ENCODE data around the gene VPS72.

VPS72 gene

DNA sequence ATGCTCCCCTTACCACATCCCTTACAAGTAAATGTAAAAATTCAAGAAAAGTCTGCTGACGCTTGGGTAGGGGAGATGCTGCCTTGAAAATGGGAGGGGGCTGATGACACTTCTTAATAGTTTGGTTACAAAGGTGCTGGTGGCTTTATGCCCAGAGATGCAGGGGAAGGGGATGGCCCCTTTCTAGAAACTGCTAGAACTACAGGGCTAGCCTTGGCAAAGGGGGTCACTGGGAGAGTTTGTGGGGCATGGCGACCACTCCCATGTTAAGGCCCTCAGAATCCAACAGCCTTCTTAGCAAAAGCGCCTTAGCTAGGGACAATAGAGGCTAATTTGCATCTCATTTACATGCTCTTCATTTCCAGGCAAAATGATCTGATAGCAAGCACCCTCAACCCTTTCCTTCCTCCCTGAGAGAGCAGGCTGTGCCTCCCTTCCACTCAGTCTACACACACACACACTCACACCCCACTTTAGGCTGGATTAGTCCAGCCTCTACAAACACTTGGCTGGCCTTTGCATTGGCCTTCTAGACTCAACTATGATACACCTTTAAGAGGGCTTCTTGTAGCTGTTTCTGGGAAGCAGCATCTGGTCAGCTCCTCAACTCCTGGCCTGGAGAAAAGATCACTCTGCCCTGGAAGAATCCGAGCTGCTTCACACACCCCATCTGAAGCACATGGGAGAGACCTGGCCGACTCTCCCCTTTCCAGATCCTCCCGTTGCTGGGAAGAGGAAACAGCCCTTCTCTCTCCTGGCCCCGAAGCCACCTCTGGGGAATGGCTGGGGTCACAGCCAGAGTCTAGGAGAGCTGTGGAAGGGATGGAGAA, 45.3 kb downstream of the VPS72 start:
- no peak for DNase-seq (ENCODE audit: low read depth)

DNA sequence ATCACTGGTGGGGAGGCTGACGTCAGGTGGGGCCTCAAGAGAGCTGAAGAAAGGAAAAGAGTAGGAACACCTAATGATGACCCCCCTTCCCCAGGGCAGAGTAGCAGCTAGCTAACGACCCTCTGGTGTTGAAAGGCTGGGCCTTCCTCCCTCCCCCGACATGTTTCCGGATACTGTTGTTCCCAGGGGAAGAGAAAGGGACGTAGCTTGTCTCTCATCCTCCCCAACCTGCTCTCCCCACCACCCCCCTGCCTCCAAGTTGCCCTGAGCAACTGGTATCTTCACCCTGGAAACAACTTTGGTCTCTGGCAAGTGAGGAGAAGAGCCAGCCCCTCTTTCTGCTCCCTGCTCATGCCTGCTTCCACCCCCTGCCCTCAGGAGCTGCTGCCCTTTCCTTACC, 46.0 kb downstream of the VPS72 start:
- DNase-seq (ENCODE audit: low read depth): no peak

DNA sequence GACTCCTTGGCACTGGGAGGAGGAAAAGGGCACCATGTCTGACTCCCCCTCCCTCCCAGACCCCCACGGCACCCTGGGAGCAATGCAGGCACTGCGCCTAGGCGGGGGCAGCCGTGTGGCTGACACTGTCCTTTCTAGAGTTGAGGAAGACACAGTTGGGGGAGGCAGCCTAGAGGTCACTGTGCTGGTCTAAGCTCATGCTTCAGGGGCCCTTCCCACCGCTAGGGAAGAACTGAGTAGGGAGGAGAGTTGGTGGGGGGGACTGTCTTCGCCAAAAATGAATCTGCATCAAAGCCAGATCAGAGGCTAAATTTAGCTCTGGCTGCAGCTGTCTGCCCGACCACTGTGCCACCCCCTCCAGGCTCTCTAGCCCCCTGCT, 47.0 kb downstream of the VPS72 start:
- no peak for DNase-seq (ENCODE audit: low read depth)

DNA sequence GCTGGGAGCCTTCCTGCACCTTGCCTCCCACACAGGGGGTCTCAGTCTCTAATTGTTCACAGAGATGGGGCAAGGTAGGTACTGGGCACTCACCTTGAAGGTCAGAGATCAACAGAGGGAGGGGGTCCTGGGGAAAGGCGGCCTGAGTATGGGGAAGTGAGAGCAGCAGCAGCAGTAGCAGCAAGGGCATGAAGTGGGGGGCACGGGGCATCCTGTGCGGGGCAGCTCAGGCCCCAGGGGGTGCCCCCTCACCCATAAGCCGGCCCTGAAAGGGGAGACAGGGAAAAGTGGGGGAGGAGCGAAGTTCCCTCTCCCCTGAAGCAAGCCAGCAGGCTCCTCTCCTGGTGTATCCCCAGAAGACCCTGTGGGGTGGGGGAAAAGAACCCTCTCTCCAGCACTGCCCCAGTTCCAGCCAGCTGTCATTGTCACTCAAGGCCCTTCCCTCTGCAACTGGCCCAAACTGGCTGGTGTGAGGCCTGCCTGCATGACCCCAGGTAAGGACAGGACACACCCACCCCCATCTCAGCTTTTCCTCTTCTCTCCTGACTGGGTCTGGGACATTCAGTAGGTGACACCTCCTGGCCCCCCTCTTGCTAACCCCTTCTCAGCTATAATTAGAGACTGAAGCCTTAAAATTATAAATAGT, 47.5 kb downstream of the VPS72 start:
- DNase-seq (ENCODE audit: low read depth): no peak

DNA sequence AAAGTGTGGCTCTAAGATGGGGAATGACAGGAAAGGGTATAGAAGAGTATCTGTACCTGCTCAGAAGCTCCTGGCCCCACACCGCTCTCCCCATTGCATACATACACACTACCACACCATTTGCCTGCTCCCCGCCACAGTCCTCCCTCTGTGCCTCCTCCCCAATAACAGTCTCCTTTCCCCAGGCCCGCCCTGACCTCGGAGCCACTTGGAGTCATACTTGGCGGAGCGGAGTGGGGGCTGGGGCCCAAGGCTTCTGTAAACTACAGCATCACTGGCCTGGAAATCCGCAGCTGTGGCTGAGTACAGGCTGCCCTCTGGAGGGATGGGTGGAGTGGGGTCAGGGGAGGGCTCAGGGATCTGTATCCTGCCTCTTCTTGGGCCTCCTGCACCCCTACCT, 52.2 kb downstream of the VPS72 start:
- DNase-seq (ENCODE audit: low read depth): no peak

DNA sequence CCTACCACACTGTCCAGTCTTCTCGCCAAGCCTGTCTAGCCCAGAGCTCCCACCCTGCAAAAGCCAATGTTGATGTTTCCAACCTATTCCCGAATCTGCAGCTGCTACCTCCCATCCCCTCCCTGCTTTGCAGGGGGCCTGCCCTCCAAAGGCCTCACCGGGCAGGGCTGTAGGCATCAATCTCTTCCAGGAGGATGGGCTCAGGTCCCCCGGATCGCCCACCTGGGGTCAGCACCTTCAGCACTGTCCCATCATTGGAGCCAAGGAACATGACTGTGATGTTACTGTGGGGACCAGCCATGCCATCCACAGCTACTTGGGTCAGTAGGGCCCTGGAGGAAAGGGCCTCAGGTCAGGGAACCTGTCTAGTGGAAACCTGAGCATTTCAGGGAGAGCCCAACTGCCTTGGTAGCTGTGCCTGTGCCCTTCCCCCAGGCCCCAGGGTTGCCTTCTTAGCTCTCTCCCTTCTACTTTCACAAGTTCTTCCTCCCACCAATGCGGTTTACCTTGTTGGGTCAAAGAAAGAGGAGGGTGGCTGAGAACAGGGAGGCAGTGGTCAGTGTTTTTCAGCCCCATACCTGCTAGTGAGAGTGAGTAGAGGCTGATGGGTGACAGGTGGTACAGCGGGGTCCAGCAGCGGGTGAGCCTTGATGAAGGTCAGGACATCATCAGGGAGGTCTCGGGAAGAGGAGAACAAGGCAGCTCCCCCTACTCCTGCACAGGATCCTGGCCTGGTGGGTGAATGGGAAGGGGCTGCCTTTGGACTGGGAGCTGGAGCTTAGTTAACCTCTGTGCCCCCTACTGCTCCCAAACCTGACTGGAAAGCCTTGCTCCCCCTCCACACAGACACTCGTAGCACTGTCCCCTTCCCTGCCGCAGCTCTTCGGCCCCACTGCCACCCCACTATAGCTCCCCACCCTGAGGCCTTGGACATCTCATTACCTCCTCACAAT, 54.3 kb downstream of the VPS72 start:
- no peak for DNase-seq (ENCODE audit: low read depth)

DNA sequence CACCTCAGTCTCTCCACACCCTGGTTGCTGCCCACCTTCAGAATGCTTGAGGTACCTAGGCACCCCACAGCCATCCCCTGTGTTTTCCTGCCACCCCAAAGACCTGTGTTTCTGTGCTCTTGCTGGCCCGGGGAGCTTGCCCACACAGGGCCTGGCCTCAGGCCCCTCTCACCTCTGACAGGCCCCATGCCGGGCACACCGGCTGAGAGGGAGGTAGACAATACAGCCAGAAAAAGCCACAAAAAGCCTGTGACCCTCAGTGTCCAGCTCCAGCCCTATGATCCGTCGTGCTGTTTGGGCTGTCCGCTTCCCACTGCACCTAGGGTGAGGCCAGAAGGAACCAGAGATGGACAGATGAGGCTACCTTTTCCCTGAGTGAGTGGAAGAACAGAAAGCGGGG, 55.0 kb downstream of the VPS72 start:
- DNase-seq (ENCODE audit: low read depth): no peak

DNA sequence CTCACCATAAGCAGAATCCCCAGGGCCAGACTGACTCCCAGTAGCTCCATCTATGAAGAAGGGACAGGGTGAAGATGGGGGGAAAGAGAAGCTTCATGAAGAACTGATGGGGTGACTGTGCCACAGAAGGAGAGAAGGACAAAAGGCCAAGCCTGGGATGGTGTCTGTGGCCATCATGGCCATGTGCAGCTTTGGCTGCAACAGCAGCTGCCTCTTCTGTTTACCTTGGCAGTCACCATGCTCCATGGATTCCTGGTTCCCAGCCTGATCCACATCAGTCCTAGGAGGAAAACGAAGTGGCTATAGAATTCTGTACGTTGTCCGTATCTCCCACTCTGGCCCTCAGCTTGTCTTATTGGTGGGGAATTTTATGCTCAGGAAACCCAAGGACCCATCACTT, 55.6 kb downstream of the VPS72 start:
- no peak for DNase-seq (ENCODE audit: low read depth)

DNA sequence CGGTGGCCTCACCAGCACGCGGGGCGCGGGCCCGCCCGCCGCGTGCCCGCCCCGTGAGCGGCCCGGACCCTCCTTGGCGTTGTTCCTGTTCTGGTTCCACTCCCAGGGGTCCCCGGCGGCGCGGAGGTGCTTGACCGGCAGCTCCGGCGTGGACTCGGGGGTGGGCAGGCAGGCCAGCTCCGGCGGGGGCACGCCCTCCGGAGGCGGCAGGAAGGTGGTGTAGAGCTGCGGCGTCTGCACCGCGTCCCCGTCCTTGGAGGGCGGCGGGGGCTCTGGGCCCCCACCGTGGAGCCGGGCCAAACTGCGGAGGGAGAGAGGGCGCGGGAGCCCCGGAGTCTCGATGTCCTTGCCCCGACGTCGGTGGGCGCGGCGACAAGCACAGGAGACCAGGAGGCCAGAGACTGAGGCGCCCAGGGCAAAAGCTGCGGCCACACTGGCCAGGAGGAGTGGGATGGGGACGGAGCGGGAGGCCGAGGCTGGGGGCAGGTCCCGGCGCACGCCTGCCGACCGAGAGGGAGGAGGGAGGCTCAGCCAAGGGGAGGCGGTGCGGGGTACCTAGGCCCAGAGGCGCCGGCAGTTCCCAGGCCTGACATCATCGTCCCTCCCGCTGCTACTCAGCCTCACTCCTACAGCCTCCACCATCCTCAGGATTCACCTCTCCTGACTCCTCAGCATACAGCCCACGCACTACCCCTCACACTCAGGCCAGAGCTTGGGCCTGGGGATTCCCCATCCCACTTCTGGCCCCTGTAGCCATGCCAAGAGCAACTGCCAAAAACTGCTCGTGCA, 56.8 kb downstream of the VPS72 start:
- no peak for DNase-seq (ENCODE audit: low read depth)

DNA sequence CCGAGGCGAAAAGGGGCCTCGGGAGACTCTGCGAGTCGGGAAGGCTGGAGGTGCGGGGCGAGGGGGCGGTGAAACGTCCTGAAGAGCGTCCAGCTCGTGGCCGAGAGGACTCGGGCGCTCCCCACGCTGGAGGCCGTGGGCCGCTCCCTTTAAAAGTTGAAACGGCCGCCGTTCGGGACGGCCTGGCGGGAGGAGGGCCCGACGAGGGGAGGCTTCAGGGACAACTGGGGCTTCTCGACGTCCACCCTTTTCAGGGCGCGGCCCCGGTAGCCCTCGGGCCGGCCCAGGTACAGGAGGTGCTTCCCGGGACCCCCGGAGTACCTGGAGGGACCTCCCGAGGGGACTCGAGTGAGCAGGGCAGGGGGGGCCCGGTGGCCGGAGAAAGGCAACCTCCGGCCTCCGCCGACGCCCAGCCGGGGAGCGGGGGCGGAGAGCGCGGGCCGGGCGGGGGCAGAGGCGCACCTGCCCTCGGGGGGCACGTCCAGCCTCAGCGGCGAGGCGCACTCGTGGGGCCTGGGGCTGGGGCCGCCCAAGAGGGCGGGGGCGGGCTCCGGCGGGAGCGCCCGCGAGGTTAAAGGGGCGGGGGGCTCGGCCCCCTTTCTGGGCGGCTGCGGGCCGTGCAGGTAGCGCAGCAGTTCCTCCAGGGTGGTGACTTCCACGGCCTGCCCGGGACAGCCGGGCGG, 57.5 kb downstream of the VPS72 start:
- no peak for DNase-seq (ENCODE audit: low read depth)

DNA sequence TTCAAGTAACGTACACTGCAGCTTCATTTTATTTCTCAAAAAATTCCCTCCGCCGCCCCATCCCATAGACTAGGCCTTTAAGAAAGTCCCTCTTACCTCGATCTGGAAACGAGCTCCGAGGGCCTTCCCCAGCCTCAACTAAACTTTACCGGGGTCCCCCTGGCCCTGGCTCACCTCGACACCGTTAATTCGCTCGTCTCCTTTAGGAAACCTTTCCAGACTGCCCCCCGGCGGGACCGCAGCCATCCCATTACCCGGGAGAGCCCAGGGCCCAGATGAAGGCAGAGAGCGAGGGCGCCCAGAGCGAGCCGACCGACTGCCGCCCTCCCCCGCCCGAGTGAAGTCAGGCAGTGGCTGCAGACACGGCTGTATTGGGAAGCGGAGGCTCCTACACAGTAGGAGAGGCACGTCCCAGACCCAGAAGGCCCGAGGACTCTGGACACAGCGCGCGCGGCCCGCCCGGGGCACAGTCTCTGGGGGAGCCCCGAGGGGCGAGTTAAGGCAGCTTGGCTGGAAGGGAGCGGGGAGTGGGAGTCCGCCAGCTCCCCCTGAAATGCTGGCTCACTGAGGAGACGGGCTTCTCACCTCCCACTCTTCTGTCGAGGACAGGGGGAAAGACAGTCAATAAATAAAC, 58.2 kb downstream of the VPS72 start:
- DNase-seq (ENCODE audit: low read depth): no peak

DNA sequence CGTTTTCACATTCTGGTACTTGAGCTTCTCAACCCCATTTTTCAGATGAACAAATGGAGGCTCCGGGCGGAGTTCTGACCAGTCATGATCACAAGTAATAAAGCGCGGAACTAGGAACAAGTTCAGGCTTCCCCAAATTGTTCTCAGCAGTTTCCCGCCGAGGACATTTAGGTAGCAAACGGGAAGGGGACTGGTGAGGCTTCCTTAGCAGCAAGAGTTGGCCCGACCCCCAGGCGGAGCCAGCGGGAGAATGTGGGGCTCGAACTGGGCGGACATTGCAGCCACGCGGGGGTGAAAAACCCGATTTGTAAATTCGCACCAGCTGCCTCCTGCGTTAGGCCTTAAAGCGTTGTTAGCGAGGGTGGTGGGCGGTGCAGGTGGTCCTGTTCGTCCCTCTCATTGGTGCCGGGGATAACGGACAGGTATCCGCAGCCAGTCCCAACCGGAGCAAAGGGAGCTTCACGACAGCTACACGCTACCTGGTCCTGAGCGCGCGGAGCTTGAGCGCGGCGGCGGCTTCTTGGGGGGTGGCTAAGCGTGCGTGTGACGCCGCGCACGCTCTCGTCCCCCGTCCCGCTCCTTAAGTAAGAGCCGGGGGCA, 58.9 kb downstream of the VPS72 start:
- DNase-seq (ENCODE audit: low read depth): peak; percentile 86

DNA sequence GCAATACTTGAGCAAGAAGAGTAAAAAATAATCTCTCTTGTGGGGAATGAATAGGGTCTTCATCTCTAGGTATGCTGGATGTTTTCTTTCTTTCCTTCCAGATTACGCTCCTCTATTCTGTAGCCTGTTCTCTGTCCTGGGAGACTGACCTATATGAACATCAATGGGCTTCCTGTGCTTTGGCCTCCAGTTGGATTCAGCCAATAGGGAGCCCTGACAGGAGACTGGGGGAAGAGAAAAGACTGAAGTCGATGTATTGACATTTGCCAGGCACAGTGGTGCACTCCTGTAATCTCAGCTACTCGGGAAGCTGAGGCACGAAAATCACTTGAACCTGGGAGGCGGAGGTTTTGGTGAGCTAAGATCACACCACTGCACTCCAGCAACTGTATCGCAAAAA, 61.2 kb downstream of the VPS72 start:
- no peak for DNase-seq (ENCODE audit: low read depth)
